ENCODE measurements around the gene ENTREP3.

DNA sequence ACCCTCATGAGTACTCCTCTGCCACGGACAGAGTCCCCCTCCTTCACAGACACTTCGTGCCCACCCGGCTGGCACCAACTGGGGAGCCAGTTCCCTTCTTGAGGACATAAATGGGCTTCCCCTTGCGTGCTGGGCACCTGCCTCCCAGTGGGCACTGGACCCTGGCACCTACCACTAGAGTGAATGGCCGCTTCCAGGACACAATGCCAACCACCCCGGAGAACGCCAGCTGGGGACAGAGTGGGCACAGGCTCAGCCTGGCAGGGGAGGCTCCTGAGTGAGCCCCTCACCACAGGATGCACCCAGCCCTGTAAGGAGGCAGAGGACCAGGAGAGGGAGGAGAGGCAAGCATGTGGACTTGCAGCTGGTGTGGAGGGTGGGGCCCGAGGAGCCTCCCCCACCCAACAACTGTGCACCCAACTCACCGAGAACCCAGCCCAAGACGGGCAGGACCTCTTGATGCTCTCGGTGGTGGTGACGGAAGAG is 1.0 kb downstream of the ENTREP3 start:
- no peak for TF ChIP-seq CTCF (IDR thresholded peaks at IDR 0.05; ENCODE audit: low read depth, low read length)
- no peak for TF ChIP-seq EZH2phosphoT487 (IDR thresholded peaks at IDR 0.05; ENCODE audit: low read depth)
